Fibroblast of skin of scalp (primary cell): Measurements from ENCODE around the gene DNLZ.

Source experiments
- DNase-seq: peaks from one replicate; pipeline ENCODE4 v3.0.0-alpha.2; 2013

The DNLZ gene

DNA sequence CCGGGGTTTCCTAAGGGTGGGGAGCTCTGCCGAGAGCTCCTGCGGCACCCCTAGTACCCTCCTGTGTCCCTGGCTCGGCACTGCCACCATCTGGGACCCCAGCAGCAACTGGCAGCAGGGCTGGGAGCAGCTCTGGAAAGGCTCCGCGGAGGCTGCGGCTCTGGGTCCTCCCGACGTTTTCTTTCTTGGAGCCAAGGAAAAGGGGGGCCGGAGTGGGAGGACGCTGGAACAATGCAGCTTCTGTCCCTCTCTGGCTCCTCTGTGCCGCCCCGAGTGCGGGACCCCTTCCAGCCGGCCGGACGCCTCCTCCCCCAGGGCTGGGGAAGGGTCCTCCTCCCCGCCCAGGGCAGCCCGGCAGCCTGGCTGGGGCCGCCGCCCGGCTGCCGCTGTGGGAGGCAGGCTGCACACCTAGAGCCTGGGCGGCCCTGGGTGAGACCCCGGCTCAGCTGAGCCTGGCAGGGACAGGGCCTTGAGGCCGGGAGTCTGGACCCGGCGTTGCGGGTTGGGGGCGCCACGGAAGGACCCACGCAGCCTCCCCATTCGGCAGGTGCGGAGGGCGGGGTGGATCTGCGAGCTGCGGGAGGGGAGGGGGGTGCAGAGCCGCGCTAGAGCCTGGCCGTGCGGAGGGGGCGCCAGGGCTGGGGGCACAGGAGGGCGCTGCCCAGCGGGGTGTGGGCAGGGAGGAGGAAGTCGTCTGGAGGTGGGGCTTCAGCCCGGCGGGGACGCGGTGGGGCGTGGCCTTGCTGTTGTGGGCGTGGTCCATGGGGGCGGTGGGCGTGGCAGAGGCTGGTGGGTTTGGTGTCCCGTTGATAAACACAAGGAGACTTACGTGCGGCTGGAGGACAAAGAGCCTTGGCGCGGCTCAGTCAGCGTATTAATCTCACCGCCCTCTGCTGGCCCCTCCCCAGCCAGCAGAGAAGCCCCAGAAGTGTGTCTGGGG is 21.1 kb downstream of the DNLZ start:
- DNase-seq, result peak; percentile 56

- DNase-seq, result no peak
Observed at GRCh38 chr9:136341769-136342168, 21.8 kb downstream of the DNLZ start.

GRCh38 chr9:136341042-136341655 is 22.4 kb downstream of the DNLZ start:
- DNase-seq, result no peak

- no peak for DNase-seq
Observed at GRCh38 chr9:136340356-136341041, 23.0 kb downstream of the DNLZ start.

- no peak for DNase-seq
Observed at GRCh38 chr9:136339958-136340310, 23.6 kb downstream of the DNLZ start.

GRCh38 chr9:136339173-136339957 is 24.2 kb downstream of the DNLZ start:
- DNase-seq, result peak; percentile 45

DNA sequence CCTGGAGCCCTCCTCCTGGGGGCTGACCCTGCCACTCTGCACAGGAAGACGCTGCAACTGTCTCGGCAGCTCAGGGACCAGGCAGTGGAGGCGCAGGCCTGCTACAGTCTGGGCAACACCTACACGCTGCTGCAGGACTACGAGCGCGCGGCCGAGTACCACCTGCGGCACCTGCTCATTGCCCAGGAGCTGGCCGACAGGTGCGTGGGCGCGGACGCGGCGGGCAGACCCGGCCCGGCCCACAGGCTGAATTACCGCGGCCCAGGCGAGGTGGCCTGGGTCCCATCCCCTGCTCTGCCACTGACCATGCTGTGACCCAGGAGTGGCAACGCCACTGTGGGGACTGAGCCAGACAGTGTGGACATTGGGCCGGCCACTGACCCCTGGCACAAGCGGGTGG is 25.0 kb downstream of the DNLZ start:
- no peak for DNase-seq

GRCh38 chr9:136337416-136338395 is 25.8 kb downstream of the DNLZ start:
- no peak for DNase-seq

DNA sequence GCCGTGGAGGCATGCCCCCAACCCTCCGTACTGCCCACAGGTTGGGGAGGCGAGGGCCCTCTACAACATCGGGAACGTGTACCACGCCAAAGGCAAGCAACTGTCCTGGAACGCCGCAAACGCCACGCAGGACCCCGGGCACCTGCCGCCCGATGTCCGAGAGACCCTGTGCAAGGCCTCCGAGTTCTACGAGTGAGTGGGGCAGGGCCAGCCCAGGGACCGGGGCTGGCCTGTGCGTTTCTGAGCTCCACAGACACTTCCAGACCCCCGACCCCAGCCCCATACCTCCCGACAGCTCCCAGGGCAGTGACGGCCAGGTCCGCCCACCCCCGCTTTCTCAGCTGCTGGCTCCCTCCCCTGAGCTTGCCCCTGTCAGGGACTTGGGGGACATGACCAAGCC is 26.7 kb downstream of the DNLZ start:
- DNase-seq, result no peak

- DNase-seq, result peak; percentile 62
Observed at GRCh38 chr9:136336156-136336870, 27.2 kb downstream of the DNLZ start.

DNA sequence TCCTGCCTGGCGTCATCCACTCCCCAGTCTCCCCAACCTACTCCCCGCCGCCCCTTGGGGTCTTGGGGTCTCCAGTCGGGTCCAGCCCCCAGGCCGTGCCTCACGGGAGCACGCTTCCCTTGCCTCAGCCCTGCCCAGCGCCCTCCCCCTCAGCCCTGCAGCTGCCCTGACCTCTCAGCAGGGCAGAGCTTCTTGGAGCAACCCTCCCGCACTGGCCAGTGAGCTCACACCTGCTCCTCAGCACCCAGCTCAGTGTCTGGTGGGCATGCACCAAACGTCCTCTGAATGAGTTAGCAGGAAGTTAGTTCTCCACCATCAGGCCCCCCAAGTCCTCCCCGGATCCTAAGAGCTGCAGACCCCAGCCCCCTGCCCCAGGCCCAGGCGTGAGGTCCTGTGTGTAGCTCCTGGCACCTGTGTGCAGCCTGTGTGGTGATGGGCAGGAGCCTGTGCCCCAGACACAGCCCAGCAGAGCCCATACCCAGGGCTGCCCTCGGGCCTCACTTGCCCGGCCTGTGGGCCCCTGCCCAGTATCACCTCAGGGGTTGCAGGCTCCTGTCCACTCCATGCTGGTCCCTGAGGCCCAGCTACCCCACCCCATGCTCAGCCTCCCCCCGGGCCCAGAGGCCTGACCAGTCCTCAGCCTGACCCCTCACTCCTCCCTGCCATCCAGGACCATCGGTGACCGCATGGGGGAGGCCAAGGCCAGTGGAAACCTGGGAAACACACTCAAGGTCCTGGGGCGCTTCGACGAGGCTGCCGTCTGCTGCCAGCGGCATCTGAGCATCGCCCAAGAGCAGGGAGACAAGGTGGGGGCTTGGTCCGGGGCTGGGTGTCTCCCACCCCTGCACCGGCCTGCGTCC is 28.0 kb downstream of the DNLZ start:
- DNase-seq, result no peak

- DNase-seq, result no peak
Observed at GRCh38 chr9:136334541-136334940, 29.0 kb downstream of the DNLZ start.

DNA sequence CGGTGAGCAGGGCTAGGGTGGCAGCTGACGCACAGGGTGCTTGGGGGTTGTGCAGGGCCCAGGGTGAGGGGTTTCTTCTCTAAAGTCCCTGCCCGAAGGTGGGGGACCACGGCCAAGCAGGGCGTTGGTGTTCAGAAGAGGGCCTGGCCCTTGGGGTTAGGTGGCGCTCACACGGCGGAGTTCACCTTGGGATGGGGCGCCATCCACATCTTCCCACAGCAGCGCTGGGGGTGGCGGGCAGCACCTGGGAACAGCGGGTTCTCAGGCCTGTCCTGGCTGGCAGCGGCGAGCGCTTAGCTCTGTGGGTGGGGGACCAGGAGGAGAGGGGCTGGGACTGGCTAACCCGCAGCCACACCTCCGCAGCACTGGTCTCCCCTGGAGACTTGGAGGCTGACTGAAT is 30.1 kb downstream of the DNLZ start:
- no peak for DNase-seq

GRCh38 chr9:136333045-136333444 is 30.5 kb downstream of the DNLZ start:
- no peak for DNase-seq

DNA sequence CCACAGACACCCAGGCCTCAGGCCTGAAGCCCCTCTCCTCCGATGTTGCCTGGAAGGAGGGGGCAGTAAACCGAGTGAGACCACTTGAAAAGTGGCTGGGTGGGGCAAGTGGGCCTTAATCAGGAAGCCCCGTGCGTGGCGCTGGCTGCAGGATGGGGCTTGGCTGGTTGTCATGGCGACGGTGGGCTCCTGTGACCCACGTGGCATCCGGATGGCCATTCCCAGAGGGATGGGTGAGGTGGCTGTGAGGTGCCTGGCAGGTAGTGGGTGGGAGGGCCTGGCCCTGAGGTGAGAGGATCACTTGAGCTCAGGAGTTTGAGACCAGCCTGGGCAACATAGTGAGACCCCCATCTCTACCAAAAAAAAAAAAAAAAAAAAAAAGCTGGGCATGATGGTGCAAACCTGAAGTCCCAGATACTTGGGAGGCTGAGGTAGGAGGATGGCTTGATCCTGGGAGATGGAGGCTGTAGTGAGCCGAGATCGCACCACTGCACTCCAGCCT is 31.0 kb downstream of the DNLZ start:
- DNase-seq, result no peak

DNA sequence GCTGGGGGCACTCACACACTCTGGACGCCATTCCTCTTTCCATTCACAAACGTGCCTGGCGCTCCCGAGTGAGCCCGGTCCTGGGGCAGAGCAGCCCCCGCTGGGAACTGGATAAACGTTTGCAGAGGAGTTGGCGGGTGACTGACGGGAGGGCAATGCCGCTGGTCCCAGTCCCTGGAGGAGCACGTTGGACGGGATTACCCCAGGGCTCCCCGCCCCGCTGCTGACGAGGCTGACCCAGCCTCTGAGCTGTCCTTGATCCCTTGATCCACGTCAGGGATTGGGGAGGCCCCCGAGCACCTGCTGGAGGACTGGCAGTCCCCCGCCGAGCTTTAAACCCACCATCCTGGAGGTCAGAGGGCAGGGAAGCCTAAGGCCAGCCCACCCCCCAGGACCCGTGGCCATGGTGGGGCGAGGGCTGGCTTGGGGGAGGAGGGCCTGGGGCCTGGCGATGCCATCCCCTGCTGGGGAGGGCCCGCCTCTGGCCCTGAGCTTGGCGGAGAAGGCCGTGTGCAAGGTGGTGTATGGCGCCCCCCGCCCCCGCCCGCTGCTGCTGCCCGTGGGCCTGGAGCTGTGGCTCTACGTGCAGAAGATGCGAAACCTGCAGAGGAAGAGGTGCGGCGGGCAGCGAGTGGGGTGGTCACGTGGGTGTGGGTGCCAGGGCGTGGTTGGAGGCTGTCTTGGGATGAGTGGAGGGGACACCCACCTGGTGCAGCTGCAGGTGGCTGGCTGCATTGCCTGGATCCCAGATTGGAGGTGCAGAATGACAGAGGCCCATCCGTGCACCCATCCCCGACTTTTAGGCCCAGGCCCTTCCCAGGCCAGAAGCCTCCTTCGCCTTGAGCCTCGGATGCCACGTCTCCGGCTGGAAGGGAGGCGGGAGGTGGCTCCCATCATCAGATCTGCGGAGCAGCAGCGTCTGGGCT is 31.7 kb downstream of the DNLZ start:
- no peak for DNase-seq

DNA sequence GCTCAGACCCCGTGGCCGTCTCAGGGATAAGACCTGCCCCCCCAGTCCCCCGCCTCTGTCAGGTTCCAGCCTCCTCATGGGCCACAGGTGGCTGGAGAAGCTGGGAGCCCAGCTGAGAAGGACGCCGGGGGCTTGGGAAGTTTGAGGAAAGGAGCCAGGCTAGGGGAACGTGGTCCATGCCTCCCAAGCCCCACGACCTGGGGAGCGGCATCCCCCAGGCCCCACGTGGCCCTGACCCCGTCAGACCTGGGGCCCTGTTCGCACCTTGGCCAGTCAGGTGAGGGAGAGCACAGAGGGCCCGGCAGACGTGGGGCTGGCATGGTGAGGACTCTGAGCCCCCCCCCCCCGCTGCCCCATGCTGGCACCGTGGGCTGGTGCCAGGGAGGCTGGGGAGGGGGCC is 32.5 kb downstream of the DNLZ start:
- no peak for DNase-seq

GRCh38 chr9:136330406-136330990 is 33.0 kb downstream of the DNLZ start:
- DNase-seq, result no peak
